HEK293T (cell line): Measurements from ENCODE around the gene CTU2.
A peak's percentile ranks its signal among the peaks of the same experiment; 100 is the strongest.

ENCODE experiments used
- CTCF ChIA-PET: fragments of 350-600 bp; formaldehyde crosslinking; extraction: SDS; loops from one replicate; lab custom pipeline; 2021; ENCODE audit warnings: antibody characterized with exemption, inconsistent platforms; lab: Yijun Ruan, JAX
- POLR2A ChIA-PET: fragments of 350-600 bp; formaldehyde crosslinking; extraction: SDS; loops from one replicate; lab custom pipeline; 2020; ENCODE audit warnings: antibody characterized with exemption, inconsistent platforms; lab: Yijun Ruan, JAX
- DNase-seq: peaks from one replicate; pipeline ENCODE4 v3.0.0; 2012; ENCODE audit warnings: mixed read lengths; ENCODE audit errors: extremely low spot score
- ARNT ChIP-seq: fragments of 450-650 bp; IDR thresholded peaks from 2 replicates; pipeline ENCODE4 v1.6.1; 2017; ENCODE audit warnings: mild to moderate bottlenecking
- BHLHE40 ChIP-seq: fragments of 450-650 bp; IDR thresholded peaks from 2 replicates; pipeline ENCODE4 v1.6.1; 2016; ENCODE audit warnings: mild to moderate bottlenecking, moderate library complexity, borderline replicate concordance
- CTBP1 ChIP-seq: fragments of 450-650 bp; IDR thresholded peaks from 2 replicates; pipeline ENCODE4 v1.6.1; 2016; ENCODE audit warnings: borderline replicate concordance
- ELF4 ChIP-seq: fragments of 450-650 bp; IDR thresholded peaks from 2 replicates; pipeline ENCODE4 v1.6.1; 2017; ENCODE audit warnings: antibody characterized with exemption
- FOXA1 ChIP-seq: fragments of 450-650 bp; IDR thresholded peaks from 2 replicates; pipeline ENCODE4 v1.6.1; 2016; ENCODE audit warnings: mild to moderate bottlenecking
- FOXK2 ChIP-seq: fragments of 450-650 bp; IDR thresholded peaks from 2 replicates; pipeline ENCODE4 v1.6.1; 2016; ENCODE audit warnings: mild to moderate bottlenecking
- FOXM1 ChIP-seq: fragments of 450-650 bp; IDR thresholded peaks from 2 replicates; pipeline ENCODE4 v1.6.1; 2017; ENCODE audit warnings: mild to moderate bottlenecking, borderline replicate concordance
- HDGF ChIP-seq: fragments of 450-650 bp; IDR thresholded peaks from 2 replicates; pipeline ENCODE4 v1.6.1; 2017; ENCODE audit warnings: antibody characterized with exemption, borderline replicate concordance
- L3MBTL2 ChIP-seq: fragments of 450-650 bp; conservative IDR thresholded peaks from 2 replicates; pipeline ENCODE4 v1.6.1; 2016; ENCODE audit warnings: mild to moderate bottlenecking
- LEF1 ChIP-seq: fragments of 450-650 bp; IDR thresholded peaks from 2 replicates; pipeline ENCODE4 v1.6.1; 2017; ENCODE audit warnings: mild to moderate bottlenecking, borderline replicate concordance
- NFRKB ChIP-seq: fragments of 450-650 bp; IDR thresholded peaks from 2 replicates; pipeline ENCODE4 v1.6.1; 2016; ENCODE audit warnings: mild to moderate bottlenecking, moderate library complexity
- PKNOX1 ChIP-seq: fragments of 450-650 bp; IDR thresholded peaks from 2 replicates; pipeline ENCODE4 v1.6.1; 2016
- SP1 ChIP-seq: fragments of 450-650 bp; IDR thresholded peaks from 2 replicates; pipeline ENCODE4 v1.6.1; 2017
- SUZ12 ChIP-seq: fragments of 450-650 bp; IDR thresholded peaks from 2 replicates; pipeline ENCODE4 v1.6.1; 2016; ENCODE audit warnings: mild to moderate bottlenecking
- TARDBP ChIP-seq: fragments of 450-650 bp; IDR thresholded peaks from 2 replicates; pipeline ENCODE4 v1.6.1; 2016
- ZNF384 ChIP-seq: fragments of 450-650 bp; IDR thresholded peaks from 2 replicates; pipeline ENCODE4 v1.6.1; 2016

CTU2 gene

GRCh38 chr16:88747588-88748301 is 41.4 kb downstream of the CTU2 start:
- peak; percentile 69 for DNase-seq
- ChIA-PET POLR2A (interaction anchor here (0.9 kb wide), 1 partner anchor 36 kb away, joined by 3 read pairs; no protein-coding TSS in a partner anchor), CTCF (interaction anchor here (0.6 kb wide), 1 partner anchor 45 kb away, joined by 3 read pairs; no protein-coding TSS in a partner anchor)
- no peak for TF ChIP-seq BHLHE40
- no peak for TF ChIP-seq PKNOX1
- no peak for TF ChIP-seq TARDBP
- no peak for TF ChIP-seq NFRKB
- TF ChIP-seq ZNF384: no peak
- TF ChIP-seq SUZ12: no peak
- no peak for TF ChIP-seq ELF4
- TF ChIP-seq ARNT: no peak
- no peak for TF ChIP-seq LEF1
- TF ChIP-seq L3MBTL2: no peak
- no peak for TF ChIP-seq CTBP1
- no peak for TF ChIP-seq FOXM1
- TF ChIP-seq HDGF: no peak

GRCh38 chr16:88748364-88748763 is 42.1 kb downstream of the CTU2 start:
- CTCF ChIA-PET: no interaction called here
- TF ChIP-seq SUZ12: no peak
- TF ChIP-seq FOXM1: no peak
- no peak for TF ChIP-seq ZNF384
- TF ChIP-seq NFRKB: no peak
- no peak for TF ChIP-seq ARNT
- TF ChIP-seq L3MBTL2: no peak
- DNase-seq: no peak
- POLR2A ChIA-PET: no interaction called here

- no peak for DNase-seq
- ChIA-PET POLR2A (no interaction called here), CTCF (no interaction called here)
- TF ChIP-seq ZNF384 (no peak), ELF4 (no peak), LEF1 (no peak), SP1 (no peak), FOXA1 (no peak), TARDBP (no peak), SUZ12 (no peak), PKNOX1 (no peak), HDGF (no peak), BHLHE40 (no peak), FOXK2 (no peak), FOXM1 (no peak), CTBP1 (no peak), L3MBTL2 (no peak), ARNT (no peak)
These were observed 43.1 kb downstream of the CTU2 start for GRCh38 chr16:88749358-88749757.

- no peak for DNase-seq
- POLR2A ChIA-PET: interaction anchor here (1.0 kb wide), 1 partner anchor 20 kb away, joined by 3 read pairs; no protein-coding TSS in a partner anchor
- CTCF ChIA-PET: no interaction called here
- TF ChIP-seq ELF4: no peak
- no peak for TF ChIP-seq SP1
- no peak for TF ChIP-seq SUZ12
- TF ChIP-seq FOXA1: no peak
- no peak for TF ChIP-seq TARDBP
- no peak for TF ChIP-seq CTBP1
- TF ChIP-seq LEF1: no peak
- TF ChIP-seq FOXM1: no peak
- no peak for TF ChIP-seq NFRKB
- no peak for TF ChIP-seq ZNF384
- no peak for TF ChIP-seq BHLHE40
- TF ChIP-seq PKNOX1: no peak
- no peak for TF ChIP-seq FOXK2
- no peak for TF ChIP-seq ARNT
- TF ChIP-seq L3MBTL2: no peak
- TF ChIP-seq HDGF: no peak
These were observed 44.6 kb downstream of the CTU2 start for GRCh38 chr16:88750854-88751253.

GRCh38 chr16:88752386-88753002 is 46.2 kb downstream of the CTU2 start:
- CTCF ChIA-PET: no interaction called here
- DNase-seq: no peak
- TF ChIP-seq SP1: no peak
- TF ChIP-seq SUZ12: no peak
- TF ChIP-seq NFRKB: no peak
- no peak for TF ChIP-seq L3MBTL2
- TF ChIP-seq LEF1: no peak
- no peak for TF ChIP-seq PKNOX1
- no peak for TF ChIP-seq FOXK2
- TF ChIP-seq ZNF384: no peak
- no peak for TF ChIP-seq CTBP1
- no peak for TF ChIP-seq FOXA1
- no peak for TF ChIP-seq BHLHE40
- TF ChIP-seq HDGF: no peak
- no peak for TF ChIP-seq FOXM1
- POLR2A ChIA-PET: no interaction called here
